Adrenal gland (tissue), 5 donors: Measurements from ENCODE around the gene CNGB1.

Experiments
- POLR2A ChIP-seq, 2 donors: fragments of 450-650 bp; IDR thresholded peaks; one replicate each; pipeline ENCODE4 v1.6.1; 2017; ENCODE audit warnings: antibody characterized with exemption in 2 of 2, mild to moderate bottlenecking in 2 of 2, moderate library complexity in 1 of 2
- TF ChIP-seq, protein P1 (sequence below), 6 experiments: fragments of 450-650 bp in 4 of 6; fragments of 200-600 bp in 2 of 6; sonication (generic) in 1 of 6; IDR thresholded peaks; 1 replicate in 5 of 6; 2 replicates in 1 of 6; pipeline versions ENCODE4 v1.5.1 to v1.8.0; 2016 to 2021; ENCODE audit warnings: antibody characterized with exemption in 6 of 6, mild to moderate bottlenecking in 2 of 6, moderate library complexity in 1 of 6
- donor health status: DM: no; HTN: no; CAD: no.

GRCh38 chr16:57916735-57917438, 54.0 kb downstream of the CNGB1 start:
- no peak for TF ChIP-seq POLR2A (IDR thresholded peaks at IDR 0.05)
- TF ChIP-seq, protein P1, sequence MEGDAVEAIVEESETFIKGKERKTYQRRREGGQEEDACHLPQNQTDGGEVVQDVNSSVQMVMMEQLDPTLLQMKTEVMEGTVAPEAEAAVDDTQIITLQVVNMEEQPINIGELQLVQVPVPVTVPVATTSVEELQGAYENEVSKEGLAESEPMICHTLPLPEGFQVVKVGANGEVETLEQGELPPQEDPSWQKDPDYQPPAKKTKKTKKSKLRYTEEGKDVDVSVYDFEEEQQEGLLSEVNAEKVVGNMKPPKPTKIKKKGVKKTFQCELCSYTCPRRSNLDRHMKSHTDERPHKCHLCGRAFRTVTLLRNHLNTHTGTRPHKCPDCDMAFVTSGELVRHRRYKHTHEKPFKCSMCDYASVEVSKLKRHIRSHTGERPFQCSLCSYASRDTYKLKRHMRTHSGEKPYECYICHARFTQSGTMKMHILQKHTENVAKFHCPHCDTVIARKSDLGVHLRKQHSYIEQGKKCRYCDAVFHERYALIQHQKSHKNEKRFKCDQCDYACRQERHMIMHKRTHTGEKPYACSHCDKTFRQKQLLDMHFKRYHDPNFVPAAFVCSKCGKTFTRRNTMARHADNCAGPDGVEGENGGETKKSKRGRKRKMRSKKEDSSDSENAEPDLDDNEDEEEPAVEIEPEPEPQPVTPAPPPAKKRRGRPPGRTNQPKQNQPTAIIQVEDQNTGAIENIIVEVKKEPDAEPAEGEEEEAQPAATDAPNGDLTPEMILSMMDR (IDR thresholded peaks at IDR 0.05): no peak
